SK-N-SH treated with all-trans-retinoic acid at 6 μM for 48 hours (cell line): ENCODE measurements around the gene BROX.

Experiments
- ARNTL ChIP-seq: fragments of 450-650 bp; formaldehyde crosslinking; IDR thresholded peaks from 2 replicates; pipeline ENCODE4 v1.5.0; 2020; ENCODE audit warnings: low read depth, mild to moderate bottlenecking, moderate library complexity, borderline replicate concordance
- BACH2 ChIP-seq: fragments of 250-450 bp; sonication (Bioruptor Pico); IDR thresholded peaks from 2 replicates; pipeline ENCODE4 v1.9.0; 2021; ENCODE audit warnings: mild to moderate bottlenecking, borderline replicate concordance
- GLIS3 ChIP-seq: fragments of 250-450 bp; sonication (Bioruptor Pico); IDR thresholded peaks from 2 replicates; pipeline ENCODE4 v1.5.0; 2020; ENCODE audit warnings: mild to moderate bottlenecking, moderate library complexity
- OSR1 ChIP-seq: fragments of 250-450 bp; sonication (Bioruptor Pico); IDR thresholded peaks from 2 replicates; pipeline ENCODE4 v1.8.0; 2022; ENCODE audit warnings: moderate library complexity, mild to moderate bottlenecking, inconsistent platforms
- RARB ChIP-seq: fragments of 250-450 bp; sonication (Bioruptor Pico); IDR thresholded peaks from 2 replicates; pipeline ENCODE4 v1.8.0; 2021; ENCODE audit warnings: mild to moderate bottlenecking, moderate library complexity
- TCF4 ChIP-seq: fragments of 250-450 bp; sonication (Bioruptor Pico); IDR thresholded peaks from 2 replicates; pipeline ENCODE4 v1.8.0; 2021; ENCODE audit warnings: mild to moderate bottlenecking, moderate library complexity, borderline replicate concordance
- ZFP3 ChIP-seq: fragments of 250-450 bp; sonication (Bioruptor Pico); IDR thresholded peaks from 2 replicates; pipeline ENCODE4 v1.5.0; 2020; ENCODE audit warnings: mild to moderate bottlenecking, moderate library complexity
- ZFP30 ChIP-seq: fragments of 450-650 bp; formaldehyde crosslinking; IDR thresholded peaks from 2 replicates; pipeline ENCODE4 v1.5.0; 2022; ENCODE audit warnings: mild to moderate bottlenecking, moderate library complexity
- ZNF8 ChIP-seq: fragments of 450-650 bp; formaldehyde crosslinking; IDR thresholded peaks from 2 replicates; pipeline ENCODE4 v1.5.0; 2020; ENCODE audit warnings: mild to moderate bottlenecking, moderate library complexity
- TF ChIP-seq, protein P1 (sequence below): fragments of 250-450 bp; sonication (Bioruptor Pico); IDR thresholded peaks from 2 replicates; pipeline ENCODE4 v1.5.0; 2020; ENCODE audit warnings: mild to moderate bottlenecking, moderate library complexity
- TF ChIP-seq, protein P2 (sequence below): fragments of 250-450 bp; sonication (Bioruptor Pico); IDR thresholded peaks from 2 replicates; pipeline ENCODE4 v1.5.1; 2020; ENCODE audit warnings: low read depth, mild to moderate bottlenecking, moderate library complexity
- TF ChIP-seq, protein P3 (sequence below): fragments of 250-450 bp; sonication (Bioruptor Pico); IDR thresholded peaks from 2 replicates; pipeline ENCODE4 v1.8.0; 2020; ENCODE audit warnings: mild to moderate bottlenecking, moderate library complexity, borderline replicate concordance

DNA sequence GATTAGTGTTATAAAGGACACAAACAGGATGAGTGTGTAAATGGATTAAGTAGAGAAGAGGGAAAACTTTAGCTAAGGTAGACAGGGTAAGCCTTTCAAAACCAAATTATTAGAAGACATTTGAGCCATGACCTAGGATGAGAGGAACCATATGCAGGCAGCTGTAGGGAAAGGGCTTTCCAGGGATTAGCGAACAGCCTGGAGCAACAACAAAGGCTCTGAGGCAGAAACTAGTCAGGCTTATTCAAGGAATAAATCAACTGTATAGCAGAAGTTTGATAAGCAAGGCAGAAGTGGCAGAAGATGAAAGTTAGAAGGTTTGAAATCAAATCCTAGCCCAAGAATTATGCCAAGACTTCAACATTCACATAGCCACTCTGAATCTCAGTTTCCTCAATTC, 21.3 kb upstream of the BROX start:
- TF ChIP-seq GLIS3 (CRISPR knock-in tag) (no peak), ZFP3 (CRISPR knock-in tag) (no peak), ZNF8 (CRISPR knock-in tag) (no peak), ZFP30 (CRISPR knock-in tag) (no peak), OSR1 (CRISPR knock-in tag) (no peak), BACH2 (CRISPR knock-in tag) (no peak), RARB (CRISPR knock-in tag) (no peak), ARNTL (CRISPR knock-in tag) (no peak), TCF4 (CRISPR knock-in tag) (no peak)
- TF ChIP-seq, protein P1, sequence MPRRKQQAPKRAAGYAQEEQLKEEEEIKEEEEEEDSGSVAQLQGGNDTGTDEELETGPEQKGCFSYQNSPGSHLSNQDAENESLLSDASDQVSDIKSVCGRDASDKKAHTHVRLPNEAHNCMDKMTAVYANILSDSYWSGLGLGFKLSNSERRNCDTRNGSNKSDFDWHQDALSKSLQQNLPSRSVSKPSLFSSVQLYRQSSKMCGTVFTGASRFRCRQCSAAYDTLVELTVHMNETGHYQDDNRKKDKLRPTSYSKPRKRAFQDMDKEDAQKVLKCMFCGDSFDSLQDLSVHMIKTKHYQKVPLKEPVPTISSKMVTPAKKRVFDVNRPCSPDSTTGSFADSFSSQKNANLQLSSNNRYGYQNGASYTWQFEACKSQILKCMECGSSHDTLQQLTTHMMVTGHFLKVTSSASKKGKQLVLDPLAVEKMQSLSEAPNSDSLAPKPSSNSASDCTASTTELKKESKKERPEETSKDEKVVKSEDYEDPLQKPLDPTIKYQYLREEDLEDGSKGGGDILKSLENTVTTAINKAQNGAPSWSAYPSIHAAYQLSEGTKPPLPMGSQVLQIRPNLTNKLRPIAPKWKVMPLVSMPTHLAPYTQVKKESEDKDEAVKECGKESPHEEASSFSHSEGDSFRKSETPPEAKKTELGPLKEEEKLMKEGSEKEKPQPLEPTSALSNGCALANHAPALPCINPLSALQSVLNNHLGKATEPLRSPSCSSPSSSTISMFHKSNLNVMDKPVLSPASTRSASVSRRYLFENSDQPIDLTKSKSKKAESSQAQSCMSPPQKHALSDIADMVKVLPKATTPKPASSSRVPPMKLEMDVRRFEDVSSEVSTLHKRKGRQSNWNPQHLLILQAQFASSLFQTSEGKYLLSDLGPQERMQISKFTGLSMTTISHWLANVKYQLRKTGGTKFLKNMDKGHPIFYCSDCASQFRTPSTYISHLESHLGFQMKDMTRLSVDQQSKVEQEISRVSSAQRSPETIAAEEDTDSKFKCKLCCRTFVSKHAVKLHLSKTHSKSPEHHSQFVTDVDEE (CRISPR knock-in tag), result no peak
- TF ChIP-seq, protein P2, sequence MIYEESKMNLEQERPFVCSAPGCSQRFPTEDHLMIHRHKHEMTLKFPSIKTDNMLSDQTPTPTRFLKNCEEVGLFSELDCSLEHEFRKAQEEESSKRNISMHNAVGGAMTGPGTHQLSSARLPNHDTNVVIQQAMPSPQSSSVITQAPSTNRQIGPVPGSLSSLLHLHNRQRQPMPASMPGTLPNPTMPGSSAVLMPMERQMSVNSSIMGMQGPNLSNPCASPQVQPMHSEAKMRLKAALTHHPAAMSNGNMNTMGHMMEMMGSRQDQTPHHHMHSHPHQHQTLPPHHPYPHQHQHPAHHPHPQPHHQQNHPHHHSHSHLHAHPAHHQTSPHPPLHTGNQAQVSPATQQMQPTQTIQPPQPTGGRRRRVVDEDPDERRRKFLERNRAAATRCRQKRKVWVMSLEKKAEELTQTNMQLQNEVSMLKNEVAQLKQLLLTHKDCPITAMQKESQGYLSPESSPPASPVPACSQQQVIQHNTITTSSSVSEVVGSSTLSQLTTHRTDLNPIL, result no peak
- TF ChIP-seq, protein P3, sequence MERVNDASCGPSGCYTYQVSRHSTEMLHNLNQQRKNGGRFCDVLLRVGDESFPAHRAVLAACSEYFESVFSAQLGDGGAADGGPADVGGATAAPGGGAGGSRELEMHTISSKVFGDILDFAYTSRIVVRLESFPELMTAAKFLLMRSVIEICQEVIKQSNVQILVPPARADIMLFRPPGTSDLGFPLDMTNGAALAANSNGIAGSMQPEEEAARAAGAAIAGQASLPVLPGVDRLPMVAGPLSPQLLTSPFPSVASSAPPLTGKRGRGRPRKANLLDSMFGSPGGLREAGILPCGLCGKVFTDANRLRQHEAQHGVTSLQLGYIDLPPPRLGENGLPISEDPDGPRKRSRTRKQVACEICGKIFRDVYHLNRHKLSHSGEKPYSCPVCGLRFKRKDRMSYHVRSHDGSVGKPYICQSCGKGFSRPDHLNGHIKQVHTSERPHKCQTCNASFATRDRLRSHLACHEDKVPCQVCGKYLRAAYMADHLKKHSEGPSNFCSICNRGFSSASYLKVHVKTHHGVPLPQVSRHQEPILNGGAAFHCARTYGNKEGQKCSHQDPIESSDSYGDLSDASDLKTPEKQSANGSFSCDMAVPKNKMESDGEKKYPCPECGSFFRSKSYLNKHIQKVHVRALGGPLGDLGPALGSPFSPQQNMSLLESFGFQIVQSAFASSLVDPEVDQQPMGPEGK (CRISPR knock-in tag), result no peak
